ENCODE measurements around the gene IMMP1L.

Gene IMMP1L

DNA sequence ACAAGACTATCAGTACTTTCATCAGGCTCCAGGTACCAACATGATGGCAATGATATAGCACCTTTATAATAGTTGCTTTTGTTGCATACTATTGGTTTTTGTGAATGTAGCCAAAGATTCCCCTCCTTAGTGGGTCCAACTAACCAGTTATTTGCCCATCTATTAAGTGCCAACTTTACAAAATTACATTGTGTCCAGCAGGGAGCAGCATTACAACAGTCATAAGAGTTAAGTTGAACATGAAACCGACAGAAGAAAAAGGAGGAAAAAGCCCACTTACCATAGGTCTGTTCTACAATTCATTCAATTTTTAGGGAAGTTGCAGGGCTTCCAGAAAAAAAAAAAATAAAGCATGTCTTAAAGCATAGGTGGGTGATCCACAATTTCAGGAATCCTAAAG is 21.6 kb downstream of the IMMP1L start:
- Histone ChIP-seq H2AFZ (ENCODE audit: low read depth, low read length) (no peak overlapping the region), H3K36me3 (replicated peaks; ENCODE audit: low read depth, low read length) (peaks cover 5% of the 10 kb centered on the region), H3K4me3 (ENCODE audit: low read length) (no peak overlapping the region), H3K9me3 (ENCODE audit: insufficient read depth, low read length) (no peaks in the 10 kb centered on the region), H4K20me1 (ENCODE audit: insufficient read depth, low read length) (peaks cover 17% of the 10 kb centered on the region), H3K27me3 (ENCODE audit: low read depth, low read length) (no peaks in the 10 kb centered on the region), H3K27ac (ENCODE audit: low read length) (no peak overlapping the region), H3K4me1 (ENCODE audit: low read length) (no peaks in the 10 kb centered on the region), H3K4me2 (ENCODE audit: low read length) (no peak overlapping the region), H3K9ac (ENCODE audit: low read length) (no peak overlapping the region), H3K79me2 (ENCODE audit: low read length) (no peaks in the 10 kb centered on the region; the same call in 1 of the 2 replicates)
- TF ChIP-seq, protein P1, sequence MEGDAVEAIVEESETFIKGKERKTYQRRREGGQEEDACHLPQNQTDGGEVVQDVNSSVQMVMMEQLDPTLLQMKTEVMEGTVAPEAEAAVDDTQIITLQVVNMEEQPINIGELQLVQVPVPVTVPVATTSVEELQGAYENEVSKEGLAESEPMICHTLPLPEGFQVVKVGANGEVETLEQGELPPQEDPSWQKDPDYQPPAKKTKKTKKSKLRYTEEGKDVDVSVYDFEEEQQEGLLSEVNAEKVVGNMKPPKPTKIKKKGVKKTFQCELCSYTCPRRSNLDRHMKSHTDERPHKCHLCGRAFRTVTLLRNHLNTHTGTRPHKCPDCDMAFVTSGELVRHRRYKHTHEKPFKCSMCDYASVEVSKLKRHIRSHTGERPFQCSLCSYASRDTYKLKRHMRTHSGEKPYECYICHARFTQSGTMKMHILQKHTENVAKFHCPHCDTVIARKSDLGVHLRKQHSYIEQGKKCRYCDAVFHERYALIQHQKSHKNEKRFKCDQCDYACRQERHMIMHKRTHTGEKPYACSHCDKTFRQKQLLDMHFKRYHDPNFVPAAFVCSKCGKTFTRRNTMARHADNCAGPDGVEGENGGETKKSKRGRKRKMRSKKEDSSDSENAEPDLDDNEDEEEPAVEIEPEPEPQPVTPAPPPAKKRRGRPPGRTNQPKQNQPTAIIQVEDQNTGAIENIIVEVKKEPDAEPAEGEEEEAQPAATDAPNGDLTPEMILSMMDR (IDR thresholded peaks at IDR 0.05; ENCODE audit: low read depth, low read length) = peak; percentile 50
- TF ChIP-seq EZH2phosphoT487 (IDR thresholded peaks at IDR 0.05; ENCODE audit: low read depth) = no peak

DNA sequence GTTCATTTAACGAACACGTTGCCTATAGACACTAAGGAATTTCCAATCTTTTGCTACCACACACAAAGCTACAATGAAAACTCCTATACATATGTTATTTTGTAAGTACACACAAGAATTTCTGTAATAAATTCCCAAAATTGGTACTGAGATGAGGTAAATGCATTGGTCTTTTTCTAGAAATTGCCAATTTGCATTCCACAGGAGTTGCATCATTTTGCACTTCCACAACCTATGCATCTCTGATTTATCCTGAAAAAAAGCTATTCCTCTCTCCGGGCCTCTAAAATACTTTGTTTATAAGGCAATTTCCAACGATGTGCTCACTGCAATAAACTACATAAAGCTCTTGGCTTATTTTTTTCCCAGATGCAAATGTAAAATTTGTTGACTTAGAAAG is 24.9 kb downstream of the IMMP1L start:
- H3K27ac ChIP-seq (ENCODE audit: low read length) = no peak overlapping the region
- H3K36me3 ChIP-seq (replicated peaks; ENCODE audit: low read depth, low read length) = no peaks in the 10 kb centered on the region
- H3K79me2 ChIP-seq (ENCODE audit: low read length) = no peaks in the 10 kb centered on the region; the same call in 1 of the 2 replicates
- TF ChIP-seq EZH2phosphoT487 (IDR thresholded peaks at IDR 0.05; ENCODE audit: low read depth) = no peak
- TF ChIP-seq, protein P1 (IDR thresholded peaks at IDR 0.05; ENCODE audit: low read depth, low read length) = no peak
- H3K4me2 ChIP-seq (ENCODE audit: low read length) = no peak overlapping the region
- H3K9ac ChIP-seq (ENCODE audit: low read length) = no peak overlapping the region
- no peak overlapping the region for H3K4me3 ChIP-seq (ENCODE audit: low read length)
- no peaks in the 10 kb centered on the region for H3K27me3 ChIP-seq (ENCODE audit: low read depth, low read length)
- peaks cover 6% of the 10 kb centered on the region; the same call in 1 of the 2 replicates for H4K20me1 ChIP-seq (ENCODE audit: insufficient read depth, low read length)
- no peaks in the 10 kb centered on the region for H3K4me1 ChIP-seq (ENCODE audit: low read length)
- no peaks in the 10 kb centered on the region for H3K9me3 ChIP-seq (ENCODE audit: insufficient read depth, low read length)
- H2AFZ ChIP-seq (ENCODE audit: low read depth, low read length) = no peak overlapping the region

DNA sequence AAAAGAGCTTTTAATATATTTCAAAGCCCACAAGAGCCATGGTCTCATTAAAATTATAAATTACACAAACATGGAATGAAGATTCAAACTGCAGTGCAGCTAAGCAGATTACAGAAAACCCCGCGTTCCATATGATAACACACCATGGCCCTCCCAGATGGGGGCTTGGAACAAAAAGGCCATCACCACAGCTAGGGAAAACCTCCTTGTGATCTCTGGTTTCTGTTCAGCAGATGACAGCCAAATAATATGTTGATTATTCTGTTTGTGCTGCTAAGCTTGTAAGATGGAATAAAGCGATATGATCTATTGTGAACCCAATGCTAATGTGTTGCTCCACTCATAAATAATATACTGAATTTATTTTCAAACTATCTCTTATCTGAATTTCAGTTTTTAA is 28.5 kb downstream of the IMMP1L start:
- TF ChIP-seq EZH2phosphoT487 (IDR thresholded peaks at IDR 0.05; ENCODE audit: low read depth) = no peak
- TF ChIP-seq, protein P1 (IDR thresholded peaks at IDR 0.05; ENCODE audit: low read depth, low read length) = no peak
- Histone ChIP-seq H3K9me3 (ENCODE audit: insufficient read depth, low read length) (no peaks in the 10 kb centered on the region), H3K27ac (ENCODE audit: low read length) (no peak overlapping the region), H3K4me2 (ENCODE audit: low read length) (no peak overlapping the region), H3K27me3 (ENCODE audit: low read depth, low read length) (no peaks in the 10 kb centered on the region), H4K20me1 (ENCODE audit: insufficient read depth, low read length) (peaks cover 13% of the 10 kb centered on the region; the same call in 1 of the 2 replicates), H3K4me1 (ENCODE audit: low read length) (peaks cover 12% of the 10 kb centered on the region), H3K79me2 (ENCODE audit: low read length) (no peaks in the 10 kb centered on the region), H2AFZ (ENCODE audit: low read depth, low read length) (no peak overlapping the region), H3K9ac (ENCODE audit: low read length) (no peak overlapping the region), H3K36me3 (replicated peaks; ENCODE audit: low read depth, low read length) (no peaks in the 10 kb centered on the region), H3K4me3 (ENCODE audit: low read length) (no peak overlapping the region)

DNA sequence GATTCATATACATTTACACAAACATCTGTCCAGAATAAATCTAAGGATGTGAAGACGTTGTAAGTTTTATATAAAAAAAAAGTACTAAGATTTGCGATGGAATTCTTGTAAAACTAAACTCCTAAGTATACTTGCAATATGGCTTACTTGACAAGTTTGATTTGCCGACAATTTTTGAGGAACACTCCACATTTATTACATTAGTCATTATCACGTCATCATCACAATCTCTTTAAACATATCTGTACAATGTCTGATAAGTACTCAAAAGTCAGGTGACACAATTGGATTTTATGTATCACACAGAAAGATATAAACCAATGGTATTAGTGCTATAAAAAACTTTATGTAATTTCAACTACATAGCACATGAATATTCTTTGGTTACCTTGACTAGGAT is 30.4 kb downstream of the IMMP1L start:
- no peaks in the 10 kb centered on the region for H3K79me2 ChIP-seq (ENCODE audit: low read length)
- no peak for TF ChIP-seq EZH2phosphoT487 (IDR thresholded peaks at IDR 0.05; ENCODE audit: low read depth)
- TF ChIP-seq, protein P1 (IDR thresholded peaks at IDR 0.05; ENCODE audit: low read depth, low read length) = no peak
- H3K36me3 ChIP-seq (replicated peaks; ENCODE audit: low read depth, low read length) = no peaks in the 10 kb centered on the region

More for the DNA sequence above, 30.4 kb downstream of the IMMP1L start:
- Histone ChIP-seq H3K4me1 (ENCODE audit: low read length) (peaks cover 12% of the 10 kb centered on the region), H3K27me3 (ENCODE audit: low read depth, low read length) (no peaks in the 10 kb centered on the region), H2AFZ (ENCODE audit: low read depth, low read length) (no peak overlapping the region), H3K4me3 (ENCODE audit: low read length) (no peak overlapping the region), H3K4me2 (ENCODE audit: low read length) (no peak overlapping the region), H3K9ac (ENCODE audit: low read length) (no peak overlapping the region), H4K20me1 (ENCODE audit: insufficient read depth, low read length) (peaks cover 13% of the 10 kb centered on the region; the same call in 1 of the 2 replicates), H3K9me3 (ENCODE audit: insufficient read depth, low read length) (no peaks in the 10 kb centered on the region), H3K27ac (ENCODE audit: low read length) (no peak overlapping the region)

Measured in OCI-LY3 (cell line).